ENCODE results near the gene GOLGA6B.
"Not testable (repeated sequence)": the region's sequence is repeated elsewhere in the genome, so short reads cannot be mapped to it uniquely, and the experiment has no call there.

DNA sequence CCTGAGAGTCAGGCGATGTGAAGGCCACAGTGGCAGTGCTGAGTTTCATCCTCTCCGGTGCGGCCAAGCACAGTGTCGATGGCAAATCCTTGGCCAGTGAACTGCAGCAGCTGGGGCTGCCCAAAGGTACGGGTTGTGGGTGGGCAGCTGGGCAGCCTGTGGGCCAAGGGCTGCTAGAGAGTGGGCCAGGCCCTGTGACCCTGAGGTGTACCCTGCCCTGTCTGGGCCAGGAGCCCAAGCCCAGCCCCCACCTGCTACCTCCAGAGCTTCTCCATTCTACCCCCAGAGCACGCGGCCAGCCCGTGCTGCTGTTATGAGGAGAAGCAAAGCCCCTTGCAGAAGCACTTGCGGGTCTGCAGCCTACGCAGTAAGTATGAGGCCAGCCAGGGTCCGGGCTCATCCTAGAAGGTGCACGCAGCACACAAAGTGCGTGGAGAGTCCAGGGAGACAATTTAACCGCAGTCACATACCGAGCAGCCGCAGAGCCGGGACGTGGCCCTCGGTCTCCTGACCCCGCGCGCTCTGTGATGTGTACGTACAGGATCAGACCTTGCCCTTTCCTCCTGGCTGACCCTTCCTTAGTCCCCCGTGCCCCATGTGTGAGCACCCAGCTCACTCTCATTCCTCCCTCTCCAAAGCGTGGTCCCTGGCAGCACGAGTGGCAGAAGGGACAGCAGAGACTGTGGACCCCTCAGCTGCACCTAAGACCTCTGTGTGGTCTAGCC is 14.6 kb upstream of the GOLGA6B start:
- TF ChIP-seq, protein P1, sequence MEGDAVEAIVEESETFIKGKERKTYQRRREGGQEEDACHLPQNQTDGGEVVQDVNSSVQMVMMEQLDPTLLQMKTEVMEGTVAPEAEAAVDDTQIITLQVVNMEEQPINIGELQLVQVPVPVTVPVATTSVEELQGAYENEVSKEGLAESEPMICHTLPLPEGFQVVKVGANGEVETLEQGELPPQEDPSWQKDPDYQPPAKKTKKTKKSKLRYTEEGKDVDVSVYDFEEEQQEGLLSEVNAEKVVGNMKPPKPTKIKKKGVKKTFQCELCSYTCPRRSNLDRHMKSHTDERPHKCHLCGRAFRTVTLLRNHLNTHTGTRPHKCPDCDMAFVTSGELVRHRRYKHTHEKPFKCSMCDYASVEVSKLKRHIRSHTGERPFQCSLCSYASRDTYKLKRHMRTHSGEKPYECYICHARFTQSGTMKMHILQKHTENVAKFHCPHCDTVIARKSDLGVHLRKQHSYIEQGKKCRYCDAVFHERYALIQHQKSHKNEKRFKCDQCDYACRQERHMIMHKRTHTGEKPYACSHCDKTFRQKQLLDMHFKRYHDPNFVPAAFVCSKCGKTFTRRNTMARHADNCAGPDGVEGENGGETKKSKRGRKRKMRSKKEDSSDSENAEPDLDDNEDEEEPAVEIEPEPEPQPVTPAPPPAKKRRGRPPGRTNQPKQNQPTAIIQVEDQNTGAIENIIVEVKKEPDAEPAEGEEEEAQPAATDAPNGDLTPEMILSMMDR (conservative IDR thresholded peaks at IDR 0.05; ENCODE audit: low read length): not testable (repeated sequence)
- not testable (repeated sequence) for TF ChIP-seq EZH2phosphoT487 (IDR thresholded peaks at IDR 0.05; ENCODE audit: borderline replicate concordance)
